ENCODE data around the gene HTR3B.
"Not testable (repeated sequence)": the region's sequence is repeated elsewhere in the genome, so short reads cannot be mapped to it uniquely, and the experiment has no call there.

HTR3B gene

GRCh38 chr11:113884361-113884836 is 20.2 kb upstream of the HTR3B start:
- DNase-seq = no peak

GRCh38 chr11:113885897-113886296 is 18.7 kb upstream of the HTR3B start:
- DNase-seq = no peak

DNA sequence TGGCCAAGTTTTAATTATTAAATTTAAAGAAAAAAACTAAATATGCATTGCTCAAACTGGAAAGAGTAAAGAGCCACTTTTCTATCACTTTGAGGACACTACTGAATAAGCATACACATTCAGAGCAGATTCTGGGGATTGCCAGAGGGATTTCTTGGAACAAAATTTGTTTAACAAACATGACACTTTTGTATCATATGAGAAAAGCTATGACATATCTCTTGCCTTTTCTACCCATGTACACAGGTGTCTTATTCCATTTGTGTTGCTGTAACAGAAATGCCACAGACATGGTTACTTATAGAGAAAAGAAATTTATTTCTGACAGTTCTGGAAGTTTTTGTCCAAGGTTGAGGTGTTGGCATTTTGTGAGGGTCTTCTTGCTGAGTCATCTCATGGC is 15.7 kb upstream of the HTR3B start:
- no peak for DNase-seq

DNA sequence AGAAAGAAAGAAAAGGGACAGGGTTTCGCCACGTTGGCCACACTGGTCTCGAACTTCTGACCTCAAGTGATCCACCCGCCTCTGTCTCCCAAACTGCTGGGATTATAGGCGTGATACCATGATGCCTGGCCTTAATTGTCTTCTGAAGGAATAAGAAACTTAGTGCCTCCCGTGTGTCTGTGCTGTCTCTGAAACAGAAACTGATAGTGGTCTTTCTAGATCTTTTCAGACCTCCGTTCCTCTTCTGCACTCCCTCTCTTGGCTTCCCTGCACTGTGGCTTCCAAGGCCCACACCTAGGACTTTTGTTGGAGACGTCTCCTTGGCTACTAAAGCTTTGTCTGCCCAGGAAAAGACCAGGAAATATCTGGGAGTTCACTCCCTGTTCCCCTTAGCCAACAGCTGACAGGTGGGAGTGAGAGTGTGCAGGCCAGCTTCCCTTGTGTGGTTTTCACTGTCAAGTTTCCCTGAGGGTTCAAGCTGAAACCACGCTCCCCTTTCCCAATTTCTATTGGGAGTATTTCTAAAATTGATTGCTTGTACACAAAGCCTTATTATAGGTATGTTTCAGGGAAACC is 10.1 kb upstream of the HTR3B start:
- DNase-seq = no peak

GRCh38 chr11:113895367-113896155 is 9.0 kb upstream of the HTR3B start:
- no peak for DNase-seq

DNA sequence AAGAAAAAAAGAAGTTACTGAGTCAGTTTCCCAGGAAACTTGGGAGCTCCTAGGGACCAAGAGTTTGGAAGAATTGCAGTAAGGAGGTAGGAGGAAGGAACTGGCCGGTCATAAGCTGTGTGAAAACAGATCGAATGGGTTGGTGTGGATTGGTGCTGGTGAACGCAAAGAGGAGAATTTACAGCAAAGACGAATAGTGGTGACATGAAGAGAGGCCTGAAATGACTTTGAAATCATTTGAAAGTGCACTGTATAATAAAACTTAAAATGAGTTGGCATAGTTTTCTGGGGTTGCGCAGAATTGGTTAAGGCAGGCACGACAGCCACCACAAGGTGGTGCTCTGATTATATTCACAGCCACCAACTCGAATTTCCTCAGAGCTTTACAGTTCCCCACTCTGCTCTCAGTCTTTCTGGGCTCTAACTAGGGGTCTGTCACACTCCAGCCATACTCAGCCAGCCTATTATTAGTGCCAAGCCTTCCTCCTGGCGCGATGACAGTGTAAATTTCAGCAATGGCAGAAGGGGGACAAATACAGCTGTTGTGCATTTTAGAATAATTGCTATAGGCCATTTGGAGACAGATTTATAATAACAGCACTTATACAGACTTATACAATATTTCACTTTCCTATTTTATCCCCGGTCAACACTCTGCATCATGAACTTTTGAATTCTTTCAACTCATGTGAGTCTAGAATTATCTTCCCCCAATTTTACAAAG is 8.3 kb upstream of the HTR3B start:
- peak; percentile 10 for DNase-seq

GRCh38 chr11:113901141-113901540 is 3.5 kb upstream of the HTR3B start:
- DNase-seq = no peak

GRCh38 chr11:113906038-113906437 is 1.4 kb downstream of the HTR3B start:
- DNase-seq = no peak

- no peak for DNase-seq
These were observed 1.9 kb downstream of the HTR3B start for GRCh38 chr11:113906516-113906915.

DNA sequence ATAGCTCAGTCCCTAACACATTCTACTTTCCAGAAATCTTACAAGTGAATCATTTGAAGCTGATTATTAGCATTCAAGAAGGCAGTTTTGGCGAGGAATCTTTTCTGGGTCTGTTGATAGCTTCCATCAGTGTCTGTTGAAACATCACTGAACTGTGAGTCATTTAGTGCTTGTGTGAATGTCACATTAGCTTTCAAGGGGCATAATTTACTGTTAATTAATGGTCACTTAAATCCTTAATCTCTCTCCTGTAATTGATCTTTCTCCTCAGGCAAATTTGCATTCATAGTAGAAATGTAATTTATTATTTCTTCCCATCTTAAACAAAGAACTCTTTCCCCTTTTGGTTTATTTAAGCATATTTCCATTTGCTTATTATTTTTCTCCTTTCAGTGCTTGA is 2.6 kb downstream of the HTR3B start:
- no peak for DNase-seq

DNA sequence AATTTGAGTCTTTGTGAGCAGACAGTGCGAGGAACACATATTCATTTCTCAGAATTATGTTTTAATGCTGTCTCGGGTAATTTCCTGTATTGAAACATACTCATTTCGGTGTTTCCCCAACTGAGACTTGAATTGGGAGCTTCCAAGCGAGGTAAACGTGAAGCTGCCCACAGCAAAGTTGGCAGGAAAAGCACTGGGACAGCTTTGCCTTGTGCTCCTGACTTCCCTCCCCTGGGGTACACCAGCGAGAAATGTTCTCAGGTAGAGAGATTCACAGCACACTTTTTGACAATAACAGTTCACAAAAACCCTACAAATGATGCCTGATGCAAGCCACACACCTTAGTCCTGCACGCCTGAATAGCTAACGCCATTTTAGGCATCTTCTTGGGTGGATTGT is 3.1 kb downstream of the HTR3B start:
- DNase-seq = no peak

GRCh38 chr11:113908098-113908497 is 3.5 kb downstream of the HTR3B start:
- DNase-seq = no peak

DNA sequence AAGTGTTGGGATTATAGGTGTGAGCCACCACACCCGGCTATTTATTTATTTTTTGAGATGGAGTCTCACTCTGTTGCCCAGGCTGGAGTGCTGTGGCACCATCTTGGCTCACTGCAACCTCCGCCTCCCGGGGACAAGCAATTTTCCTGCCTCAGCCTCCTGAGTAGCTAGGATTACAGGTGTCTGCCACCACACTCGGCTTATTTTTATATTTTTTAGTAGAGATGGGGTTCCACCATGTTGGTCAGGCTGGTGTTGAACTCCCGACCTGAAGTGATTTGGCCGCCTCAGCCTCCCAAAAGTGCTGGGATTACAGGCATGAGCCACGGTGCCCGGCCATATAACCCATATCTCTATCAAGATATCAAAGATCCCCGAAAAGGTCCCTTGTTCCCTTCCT is 6.9 kb downstream of the HTR3B start:
- DNase-seq = not testable (repeated sequence)

DNA sequence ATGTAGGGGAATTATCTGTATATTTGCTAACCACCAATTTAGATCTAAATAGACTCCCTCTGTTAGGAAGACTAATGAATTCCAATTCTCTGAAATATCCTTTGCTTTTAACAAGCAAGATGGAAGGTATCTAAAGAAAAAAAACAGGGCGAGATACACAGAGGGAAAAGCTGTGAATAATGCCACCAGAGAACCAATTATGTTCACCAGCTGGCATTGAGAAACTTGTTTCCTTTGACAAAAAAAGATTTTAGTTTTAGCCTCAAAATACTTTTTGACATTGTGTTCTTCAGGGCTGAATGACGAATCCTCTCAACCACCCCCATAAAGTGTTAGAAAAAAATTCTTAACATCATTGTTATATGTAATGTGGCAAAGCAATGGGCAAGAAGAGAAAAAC is 19.0 kb downstream of the HTR3B start:
- no peak for DNase-seq

- DNase-seq = no peak
These were observed 21.9 kb downstream of the HTR3B start for GRCh38 chr11:113926273-113927197.

DNA sequence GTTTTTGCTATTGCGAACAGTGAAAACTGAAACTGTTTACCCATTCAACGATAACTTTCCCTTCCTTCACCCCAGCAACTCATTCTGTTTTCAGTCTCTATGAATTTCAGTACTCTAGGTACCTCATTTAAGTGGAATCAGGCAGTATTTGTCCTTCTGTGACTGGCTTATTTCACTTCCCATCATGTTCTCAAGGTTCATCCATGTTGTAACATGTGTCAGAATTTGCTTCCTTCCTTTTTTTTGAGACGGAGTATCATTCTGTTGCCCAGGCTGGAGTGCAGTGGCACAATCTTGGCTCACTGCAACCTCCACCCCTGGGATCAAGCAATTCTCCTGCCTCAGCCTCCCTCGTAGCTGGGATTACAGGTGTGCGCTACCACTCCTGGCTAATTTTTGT is 23.7 kb downstream of the HTR3B start:
- DNase-seq = no peak

DNA sequence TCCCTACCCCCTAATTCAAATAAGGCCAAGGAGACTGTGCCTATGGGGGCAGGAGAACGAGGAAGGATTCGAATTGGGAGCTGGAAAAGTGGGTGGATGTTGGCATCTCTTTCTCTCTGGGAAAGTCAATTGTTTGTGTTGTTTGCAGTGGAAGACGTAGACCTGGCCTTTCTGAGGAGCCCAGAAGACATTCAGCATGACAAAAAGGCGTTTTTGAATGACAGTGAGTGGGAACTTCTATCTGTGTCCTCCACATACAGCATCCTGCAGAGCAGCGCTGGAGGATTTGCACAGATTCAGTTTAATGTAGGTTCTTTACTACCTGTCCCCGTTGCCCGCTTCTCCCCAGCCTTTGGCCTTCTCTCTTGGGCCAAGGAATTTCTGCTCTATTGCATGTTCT is 28.2 kb downstream of the HTR3B start:
- DNase-seq = no peak

DNA sequence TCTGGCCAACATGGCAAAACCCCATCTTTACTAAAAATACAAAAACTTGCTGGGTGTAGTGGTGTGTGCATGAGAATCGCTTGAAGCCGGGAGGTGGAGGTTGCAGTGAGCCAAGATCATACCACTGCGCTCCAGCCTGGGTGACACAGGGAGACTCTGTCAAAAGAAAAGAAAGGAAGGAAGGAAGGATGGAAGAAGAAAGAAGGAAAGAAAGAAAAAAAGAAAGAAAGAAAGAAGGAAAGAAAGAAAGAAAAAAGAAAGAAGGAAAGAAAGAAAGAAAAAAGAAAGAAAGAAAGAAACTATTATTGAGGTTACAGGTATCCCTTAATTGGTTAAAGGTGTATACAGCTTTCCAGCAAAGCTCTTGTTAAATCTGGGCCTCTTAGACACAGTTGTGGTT is 29.6 kb downstream of the HTR3B start:
- not testable (repeated sequence) for DNase-seq

- DNase-seq = no peak
These were observed 30.2 kb downstream of the HTR3B start for GRCh38 chr11:113934761-113935160.

DNA sequence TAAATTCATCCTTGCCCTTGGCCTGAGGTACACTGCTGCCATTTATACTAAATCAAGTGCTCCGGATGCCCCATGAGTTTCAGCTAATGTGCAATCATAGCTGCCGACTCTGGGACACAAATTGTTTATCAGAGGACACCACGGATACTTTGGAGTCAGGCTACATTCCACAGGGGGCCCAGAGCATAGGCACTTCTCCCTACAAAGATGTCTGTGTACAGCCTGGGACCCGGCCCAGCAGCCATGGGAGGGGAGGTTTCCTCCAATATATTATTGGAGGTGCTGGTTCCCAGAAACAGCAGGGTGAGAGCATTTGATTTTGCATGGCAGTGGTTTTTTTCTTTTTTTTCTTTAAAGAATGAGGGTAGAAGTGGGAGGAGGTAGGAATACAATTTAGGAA is 31.3 kb downstream of the HTR3B start:
- no peak for DNase-seq

DNA sequence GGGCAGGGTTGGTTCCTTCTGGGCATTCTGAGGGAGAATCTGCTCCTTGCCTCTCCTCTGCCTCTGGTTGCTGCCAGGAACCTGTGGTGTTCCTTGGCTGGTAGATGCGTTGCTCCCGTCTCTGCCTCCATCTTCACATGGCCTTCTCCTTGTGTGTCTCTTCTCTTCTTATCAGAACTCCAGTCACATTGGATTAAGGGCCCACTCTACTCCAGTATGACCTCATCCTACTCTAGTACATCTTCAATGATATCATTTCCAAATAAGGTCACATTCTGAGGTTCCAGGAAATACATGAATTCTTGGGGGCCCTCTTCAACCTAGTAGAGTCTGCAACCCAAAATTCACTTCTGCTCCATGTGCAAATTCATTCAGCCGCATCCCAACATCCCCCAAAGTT is 33.3 kb downstream of the HTR3B start:
- DNase-seq = no peak

DNA sequence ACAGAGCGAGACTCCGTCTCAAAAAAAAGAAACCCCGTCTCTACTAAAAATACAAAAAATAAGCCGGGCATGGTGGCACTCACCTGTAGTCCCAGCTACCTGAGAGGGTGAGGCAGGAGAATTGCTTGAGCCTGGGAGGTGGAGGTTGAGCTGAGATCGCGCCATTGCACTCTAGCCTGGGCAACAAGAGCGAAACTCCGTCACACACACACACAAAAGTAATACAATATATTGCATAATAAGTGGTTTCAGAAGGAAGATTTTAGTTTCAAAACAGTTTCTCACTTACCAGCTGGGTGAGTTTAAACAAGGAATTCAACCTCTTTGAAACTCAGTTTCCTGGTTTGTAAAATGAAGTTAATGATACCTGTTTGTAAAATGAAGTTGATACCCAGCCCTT is 37.7 kb downstream of the HTR3B start:
- DNase-seq = no peak

GRCh38 chr11:113946162-113946561 is 41.6 kb downstream of the HTR3B start:
- not testable (repeated sequence) for DNase-seq

Measured in stimulated activated CD4-positive, alpha-beta T cell treated with anti-CD3 and anti-CD28 coated beads, Interleukin-2, amount 100 ng/mL, for 48 hours (primary cell).